HG03575 (cell line): ENCODE data around the gene RIOX2.

Source experiments
- ATAC-seq: cut with Tn5 transposase; IDR thresholded peaks from one replicate; pipeline ENCODE4 v1.9.1; 2021; ENCODE audit not compliant: unreplicated experiment, insufficient number of reproducible peaks, low FRiP score; ENCODE audit errors: extremely low read depth

Gene RIOX2

DNA sequence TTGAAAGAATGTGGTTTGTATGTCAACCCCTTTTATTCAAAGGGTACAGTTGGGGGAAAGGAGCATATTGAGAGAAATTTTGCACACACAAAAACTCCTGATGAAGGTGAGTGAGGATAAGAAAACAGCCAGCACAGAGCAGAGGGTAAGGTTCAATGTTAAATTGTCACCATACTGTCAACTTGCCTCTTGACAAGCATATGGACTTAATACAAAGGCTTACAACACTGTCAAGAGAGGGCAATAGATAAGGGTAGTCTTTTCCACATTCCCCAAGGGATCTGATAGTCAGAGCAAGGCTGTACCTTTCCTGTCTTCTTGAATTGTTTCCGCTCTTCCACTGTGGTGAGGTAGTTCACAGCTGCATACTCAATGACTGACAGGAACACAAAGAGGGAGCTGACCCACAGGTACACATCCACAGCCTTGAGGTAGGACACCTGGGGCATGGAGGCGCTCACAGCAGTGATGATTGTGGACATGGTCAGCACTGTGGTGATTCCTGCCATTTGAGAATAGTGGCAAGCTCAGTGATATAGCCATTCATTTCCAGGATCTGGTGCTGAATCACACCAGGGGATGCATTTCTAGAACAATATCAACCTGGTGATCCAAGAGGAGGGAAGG, 20.4 kb upstream of the RIOX2 start:
- ATAC-seq, result no peak

DNA sequence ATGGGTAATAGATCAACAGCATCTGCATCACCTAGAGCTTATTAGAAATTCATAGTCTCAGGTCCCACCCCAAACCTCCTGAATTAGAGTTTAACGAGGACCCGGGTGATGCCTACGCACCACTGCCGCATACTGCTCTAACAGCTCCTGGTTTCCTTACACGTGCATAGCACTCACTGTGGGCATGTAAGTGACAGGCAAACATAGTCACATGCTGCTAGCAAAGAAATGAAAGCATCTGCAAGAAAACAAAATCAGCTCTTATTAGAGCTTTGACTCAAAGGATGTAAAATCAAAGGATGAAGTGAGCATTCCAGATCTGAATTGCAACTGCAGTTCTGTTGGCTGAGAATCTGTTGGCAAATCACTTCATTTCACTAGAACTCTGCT, 19.1 kb upstream of the RIOX2 start:
- ATAC-seq, result no peak

DNA sequence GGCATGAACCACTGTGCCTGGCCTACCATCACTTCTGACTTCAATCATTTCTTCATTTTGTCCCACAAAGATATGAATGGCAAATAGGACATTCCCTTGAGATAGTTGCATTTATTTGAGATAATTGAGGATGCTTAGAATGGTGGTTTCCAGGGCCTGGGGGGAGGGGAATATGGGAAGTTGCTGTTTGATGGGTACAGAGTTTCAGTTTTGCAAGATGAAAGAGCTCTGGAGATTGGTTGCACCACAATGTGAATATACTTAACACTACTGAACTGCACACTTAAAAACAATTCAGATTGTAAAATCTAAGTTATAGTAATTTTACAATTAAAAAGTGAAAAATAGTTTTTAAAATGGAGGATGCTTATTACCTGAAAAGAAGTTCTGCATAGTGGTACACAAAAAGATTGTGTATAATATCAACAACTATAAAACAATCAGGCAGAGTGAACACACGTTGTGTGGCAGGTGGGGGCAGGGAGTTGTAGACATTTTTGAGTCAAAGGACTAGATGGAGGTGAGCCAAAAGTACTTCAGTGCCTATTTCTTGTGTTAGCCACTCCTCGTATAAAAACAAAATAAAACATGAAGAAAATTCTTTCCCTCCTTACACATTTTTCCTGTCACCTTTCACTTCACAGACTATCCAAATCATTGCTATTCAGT, 18.5 kb upstream of the RIOX2 start:
- no peak for ATAC-seq

DNA sequence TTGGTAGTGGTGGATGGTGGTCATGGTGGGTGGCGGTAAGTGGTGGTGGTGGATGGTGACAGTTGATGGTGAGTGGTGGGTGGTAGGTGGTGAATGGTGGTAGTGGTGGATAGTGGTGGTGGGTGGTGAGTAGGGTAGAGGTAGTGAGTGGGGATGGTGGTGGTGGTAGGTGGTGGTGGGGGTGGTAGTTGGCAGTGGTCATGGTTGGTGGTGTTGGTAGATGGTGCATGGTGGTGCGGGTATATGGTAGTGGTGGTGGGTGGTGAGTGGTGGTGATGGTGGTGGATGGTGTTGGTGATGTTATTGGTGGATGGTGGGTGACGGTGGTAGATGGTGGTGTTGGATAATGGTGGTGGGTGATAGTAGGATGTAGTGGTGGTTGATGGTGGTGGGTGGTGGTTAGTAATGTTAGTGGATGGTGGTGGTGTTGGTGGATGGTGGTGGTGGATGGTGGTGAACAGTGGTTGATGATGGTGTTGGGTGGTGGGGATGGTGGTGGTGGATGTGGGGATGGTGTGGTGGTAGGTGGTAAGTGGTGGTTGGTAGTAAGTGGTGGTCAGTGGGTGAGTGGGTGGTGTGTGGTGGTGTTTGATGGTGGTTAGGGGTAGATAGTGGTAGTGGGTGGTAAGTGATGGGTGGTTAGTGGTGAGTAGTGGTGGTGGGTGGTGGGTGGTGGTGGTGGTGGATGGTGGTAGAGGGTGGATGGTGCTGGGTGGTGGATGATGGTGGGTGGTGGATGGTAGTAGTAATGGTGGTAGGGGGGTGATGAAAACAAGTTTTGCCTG, 16.7 kb upstream of the RIOX2 start:
- ATAC-seq, result no peak

DNA sequence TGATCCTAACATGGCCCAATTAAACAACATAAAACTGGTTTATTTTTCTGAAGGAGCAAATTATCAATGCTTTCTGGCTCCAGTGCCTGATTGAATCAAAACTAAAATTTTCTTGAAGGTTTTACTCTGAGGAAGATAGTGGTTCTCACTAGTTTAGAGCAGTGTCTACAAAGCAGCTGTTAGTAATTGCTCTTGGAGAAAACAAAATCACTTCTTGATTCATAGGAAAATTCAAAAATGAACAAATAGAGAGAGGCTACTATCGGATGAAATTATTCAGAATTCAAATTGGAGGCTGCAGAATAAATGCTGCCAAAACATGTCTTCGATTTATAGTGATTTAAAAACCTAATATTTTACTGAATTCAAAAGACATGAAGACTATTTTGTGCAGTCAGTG, 15.1 kb upstream of the RIOX2 start:
- no peak for ATAC-seq

DNA sequence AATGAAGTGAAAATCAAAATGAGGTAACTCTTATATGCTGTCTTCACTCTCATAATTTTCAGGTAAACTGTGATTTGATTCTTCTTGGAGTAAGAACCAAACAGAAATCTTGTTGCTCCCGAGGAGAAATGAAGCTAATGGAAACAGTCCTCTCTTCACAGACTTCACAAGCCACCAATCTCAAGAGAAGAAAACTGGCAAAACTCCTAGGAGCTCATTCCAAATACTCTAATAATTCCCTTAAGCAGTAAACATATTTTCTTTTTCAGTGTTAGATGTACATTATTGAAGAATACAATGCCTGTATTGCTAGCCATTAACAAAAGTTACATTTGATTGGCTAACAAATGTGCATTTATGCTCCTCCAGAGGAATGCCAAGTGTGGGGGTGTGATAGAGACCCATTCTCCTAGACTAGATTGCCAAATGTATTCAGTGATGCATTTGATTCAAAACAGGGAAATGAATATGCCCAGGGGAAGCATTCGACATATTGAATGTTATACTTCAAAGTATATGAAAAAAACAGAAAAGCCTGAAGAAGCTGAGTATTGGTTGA, 11.8 kb upstream of the RIOX2 start:
- no peak for ATAC-seq

DNA sequence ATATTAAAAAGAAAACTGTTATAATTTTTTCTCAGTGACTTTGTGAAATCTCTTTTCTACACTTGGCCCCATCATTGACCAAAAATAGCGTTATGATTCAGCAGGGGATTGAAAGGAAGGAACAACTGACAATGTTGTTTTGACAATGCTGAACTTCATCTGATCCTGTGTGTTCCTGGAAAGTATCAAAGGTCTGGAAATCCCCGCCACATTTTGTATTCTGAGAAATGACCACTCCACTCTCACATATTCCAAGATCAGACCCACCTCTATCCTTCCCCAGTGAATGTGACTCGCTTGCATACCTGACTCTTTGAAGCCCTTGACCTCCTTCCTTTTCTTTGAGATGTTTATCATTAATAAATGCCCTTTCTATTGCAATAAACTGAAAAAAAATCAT, 9.7 kb upstream of the RIOX2 start:
- no peak for ATAC-seq

DNA sequence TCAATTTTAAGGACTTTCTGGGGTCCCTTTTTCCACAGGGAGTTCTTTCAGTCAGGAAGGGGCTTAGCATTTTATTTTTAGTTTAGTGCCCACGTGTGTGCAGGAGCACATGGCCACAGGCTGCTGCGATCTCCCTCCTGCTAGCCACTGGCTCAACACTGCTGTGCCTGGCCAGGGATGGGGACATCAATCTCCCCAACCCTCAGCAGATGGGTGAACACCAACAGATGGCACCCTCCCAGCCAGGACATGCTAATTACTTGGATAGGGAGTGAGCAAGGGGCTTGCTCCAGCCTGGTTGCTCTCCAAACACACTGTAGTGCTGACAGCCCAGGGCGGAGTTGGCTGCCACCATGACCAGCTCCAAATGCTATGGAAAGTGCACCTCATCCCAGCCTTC, 7.4 kb upstream of the RIOX2 start:
- ATAC-seq, result no peak

DNA sequence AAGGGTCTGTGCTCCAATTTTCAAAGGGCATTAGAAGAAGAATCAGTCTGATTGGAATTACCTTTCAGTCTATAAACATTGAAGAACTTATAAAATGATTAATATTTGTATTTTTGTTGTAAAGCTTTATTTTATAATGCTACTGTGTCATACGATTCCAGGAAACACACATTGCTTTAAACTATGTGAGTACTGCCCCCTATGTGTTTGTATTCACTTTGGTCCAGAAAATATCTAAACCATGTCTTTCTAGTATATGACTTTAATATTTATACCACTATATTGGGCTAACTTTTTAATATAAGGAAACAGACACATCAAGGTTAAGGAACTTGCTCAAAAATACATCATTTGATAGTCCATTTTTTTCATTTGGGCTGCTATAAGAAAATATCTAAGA, 3.2 kb upstream of the RIOX2 start:
- no peak for ATAC-seq

DNA sequence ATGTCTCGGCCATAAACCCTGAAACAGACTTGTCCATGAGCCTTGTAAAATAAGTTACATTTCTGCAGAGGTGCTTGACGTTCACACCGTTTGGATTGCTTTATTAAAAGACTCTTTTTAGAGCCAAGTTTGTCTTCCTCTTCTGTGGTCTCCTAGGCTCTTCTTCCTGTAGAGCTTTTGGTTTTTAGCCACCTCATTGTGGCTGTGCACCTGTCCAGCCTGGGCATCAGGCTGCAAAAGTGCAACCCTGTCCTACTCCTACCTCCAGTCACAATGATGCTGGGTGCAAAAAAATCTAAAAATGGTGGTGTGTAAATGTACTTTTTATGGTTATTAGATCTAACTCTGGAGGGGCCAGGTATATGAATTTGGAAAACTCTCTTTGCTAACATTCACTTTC, 2.8 kb upstream of the RIOX2 start:
- ATAC-seq, result no peak

DNA sequence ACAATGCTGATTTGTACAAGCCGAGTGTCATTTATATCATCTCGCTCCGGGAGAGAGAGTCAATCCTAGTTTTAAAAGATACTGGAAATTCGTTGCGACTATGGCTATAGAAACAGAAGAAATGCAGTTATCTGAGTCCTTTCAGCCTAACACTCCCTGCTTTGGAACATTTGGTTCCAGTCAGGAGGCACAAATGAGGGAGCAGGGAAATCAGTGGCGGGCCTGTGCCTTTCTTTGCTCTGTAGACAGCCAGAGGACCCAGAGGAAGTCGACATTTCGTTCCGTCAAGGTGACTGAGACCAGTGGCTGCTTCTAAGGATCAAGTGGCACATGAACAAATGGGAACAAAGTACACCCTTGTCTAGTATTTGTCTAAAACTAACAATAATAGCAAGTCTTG, 745 bp upstream of the RIOX2 start:
- ATAC-seq, result no peak

DNA sequence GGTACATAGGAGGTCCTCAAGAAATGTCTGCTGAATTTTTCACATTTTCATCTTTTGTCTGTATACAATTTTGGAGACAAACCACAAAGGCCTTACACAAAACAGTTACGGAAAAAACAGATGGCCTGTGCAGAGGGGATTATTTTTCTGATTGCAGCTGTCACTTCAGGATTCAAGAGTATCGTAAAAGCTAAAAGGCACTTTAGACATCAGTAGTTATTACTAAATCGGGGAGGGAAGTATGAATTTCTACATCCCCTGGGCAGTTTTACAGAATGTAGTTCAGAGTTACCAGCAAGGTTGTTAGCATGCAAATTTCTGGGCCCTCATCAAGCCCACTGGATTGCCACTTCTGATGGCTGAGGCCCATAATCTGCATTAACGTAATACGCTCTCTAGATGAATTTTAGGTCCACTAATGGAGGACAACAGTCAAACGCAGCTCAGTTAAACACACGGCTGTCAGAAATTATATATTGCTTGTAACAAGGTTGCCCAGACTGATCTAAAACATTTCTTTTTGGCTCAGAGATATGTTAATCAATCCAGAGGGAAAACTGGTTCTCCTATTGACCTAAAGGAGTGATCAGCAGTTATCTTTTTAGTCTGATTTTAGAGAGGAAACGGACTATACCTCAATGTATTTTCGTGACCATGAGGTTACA, 1.1 kb downstream of the RIOX2 start:
- no peak for ATAC-seq

DNA sequence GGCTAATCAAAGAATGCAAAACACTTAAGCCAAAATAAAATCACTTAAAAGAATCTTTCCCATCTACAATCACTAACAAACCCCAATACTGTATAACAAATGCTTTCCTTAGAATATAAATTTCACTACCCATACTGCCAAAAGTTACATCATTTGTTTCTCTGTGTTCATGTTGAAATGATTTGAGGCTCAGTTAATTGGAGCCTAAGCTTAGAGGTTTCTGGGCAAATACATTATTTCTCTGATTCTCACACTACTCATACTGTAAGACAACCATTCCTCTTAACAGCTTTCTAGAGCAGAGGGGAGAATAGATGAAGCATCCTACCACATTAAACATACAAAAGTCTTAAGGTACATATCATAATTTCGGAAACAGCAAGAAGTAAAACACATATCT, 2.1 kb downstream of the RIOX2 start:
- no peak for ATAC-seq

DNA sequence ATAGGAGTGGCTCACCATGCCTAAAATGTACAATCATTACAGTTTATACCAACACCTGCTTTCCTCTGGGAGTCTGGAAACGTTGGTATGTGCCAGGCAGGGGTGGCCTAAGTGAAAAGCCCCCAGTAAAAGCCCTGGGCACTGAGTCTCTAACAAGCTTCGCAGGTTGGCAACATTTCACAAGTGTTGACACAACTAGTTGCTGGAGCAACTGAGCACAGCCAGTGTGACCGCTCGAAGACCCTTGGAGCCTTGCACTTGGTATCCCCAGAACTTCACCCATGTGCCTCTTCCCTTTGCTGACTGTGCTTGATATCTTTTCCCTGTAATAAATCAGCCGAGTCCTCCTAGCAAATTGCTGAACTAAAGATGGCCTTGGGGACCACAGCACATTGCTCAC, 2.7 kb downstream of the RIOX2 start:
- ATAC-seq, result no peak

DNA sequence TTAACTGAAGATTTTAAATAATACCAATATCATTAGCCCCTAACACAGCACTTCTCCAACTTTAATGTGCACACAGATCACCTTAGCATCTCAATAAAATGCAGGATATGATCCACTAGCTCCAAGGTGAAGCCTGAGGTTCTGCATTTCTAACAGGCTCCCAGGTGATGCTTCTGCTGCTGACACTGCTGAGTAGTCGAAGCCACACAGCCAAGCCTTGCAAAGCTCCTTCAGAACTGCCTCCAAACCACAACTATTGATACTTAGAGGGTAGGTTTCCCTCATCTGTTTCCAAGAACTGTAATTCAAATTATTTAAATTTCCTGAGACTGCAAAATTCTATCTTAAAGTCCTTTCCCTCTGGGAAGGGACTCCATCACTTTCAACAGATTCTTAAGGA, 3.9 kb downstream of the RIOX2 start:
- ATAC-seq, result no peak

DNA sequence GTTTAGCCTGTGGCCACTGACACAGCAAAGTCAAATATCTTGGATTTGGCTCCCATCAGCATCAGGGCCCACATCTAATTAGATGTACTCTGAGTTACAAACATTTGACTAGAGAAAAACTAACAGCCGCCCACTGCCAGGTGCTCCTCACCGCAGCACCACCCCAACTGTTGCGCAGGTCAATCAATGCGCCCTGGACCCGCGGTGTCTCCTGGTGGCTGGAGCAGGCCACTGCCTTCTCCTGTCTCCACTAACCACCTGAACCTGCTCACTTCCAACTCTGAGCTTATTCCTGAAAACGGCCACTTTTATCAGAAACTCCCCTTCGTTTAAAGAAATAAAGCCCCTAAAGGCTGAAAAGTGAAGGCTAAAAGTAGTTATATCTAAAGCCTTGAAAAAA, 4.3 kb downstream of the RIOX2 start:
- ATAC-seq, result no peak

DNA sequence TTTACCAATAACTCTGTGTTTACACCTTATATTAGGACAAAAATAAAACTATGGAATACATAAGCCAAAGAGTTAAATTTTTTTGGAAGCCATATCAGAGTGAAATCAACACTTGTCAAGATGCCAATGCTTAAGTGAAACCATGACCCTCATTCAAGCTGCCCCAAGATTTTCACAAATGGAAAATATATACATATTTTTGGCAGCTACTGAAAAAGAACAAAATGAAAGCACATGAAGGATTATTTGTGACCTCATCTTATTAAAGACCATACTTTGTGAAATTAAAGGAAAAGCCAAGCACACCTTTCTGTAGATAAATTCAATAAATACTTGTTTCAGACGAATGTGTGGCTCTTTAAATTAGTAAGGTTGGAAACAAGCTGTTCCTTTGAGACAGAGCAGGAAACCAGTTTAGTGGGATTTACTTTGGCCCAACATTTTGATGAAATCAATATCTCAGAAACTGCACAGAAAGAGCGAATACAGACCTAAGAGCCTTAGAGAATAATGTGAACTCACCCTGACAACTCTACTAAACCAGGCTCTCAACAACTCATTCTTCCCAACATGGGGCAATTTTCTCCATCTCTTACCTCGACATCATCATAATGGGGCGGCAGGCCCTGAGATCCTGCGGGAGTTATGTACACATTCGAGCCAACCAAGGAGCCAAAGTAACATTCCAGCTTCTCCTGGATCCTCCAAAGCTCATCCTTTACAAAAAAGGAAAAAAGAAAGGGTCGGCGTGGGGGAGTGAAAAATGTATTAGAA, 11.1 kb downstream of the RIOX2 start:
- no peak for ATAC-seq

DNA sequence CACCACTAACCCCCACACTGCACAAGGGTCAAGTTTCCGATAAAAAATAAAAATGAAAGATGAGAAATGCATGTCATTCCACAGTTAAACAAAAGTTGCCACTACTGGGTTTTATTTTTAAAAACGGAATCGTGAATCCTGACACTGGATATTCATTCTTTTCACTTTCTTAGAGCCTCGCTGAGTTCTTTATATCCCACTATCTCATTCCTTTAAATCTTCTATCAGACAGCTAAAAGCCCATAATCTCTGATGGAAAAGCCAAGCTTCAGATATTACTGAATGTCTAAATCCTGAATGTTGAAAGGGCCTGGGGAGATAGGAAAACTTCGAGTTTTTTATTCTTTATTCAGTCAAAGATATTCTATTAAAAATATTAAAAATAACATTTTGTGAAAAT, 11.7 kb downstream of the RIOX2 start:
- ATAC-seq, result no peak

DNA sequence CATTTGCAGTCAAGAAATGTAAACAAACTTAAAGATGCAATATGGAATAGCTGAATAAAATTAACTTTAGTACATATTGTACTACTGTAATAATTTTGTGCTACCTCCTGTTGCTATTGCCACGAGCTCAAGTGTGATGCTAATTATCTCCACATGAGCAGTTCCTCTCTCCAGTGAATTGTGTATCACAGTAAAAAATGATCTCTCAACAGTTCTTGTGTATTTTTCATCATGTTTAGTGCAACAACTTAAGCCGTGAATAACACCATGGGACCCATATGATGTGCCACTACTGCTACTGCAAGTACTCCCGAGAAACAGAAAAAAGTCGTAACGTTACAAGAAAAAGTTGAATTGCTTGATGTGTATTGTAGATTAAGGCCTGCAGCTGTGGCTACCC, 12.4 kb downstream of the RIOX2 start:
- no peak for ATAC-seq
